GM12878 (cell line): Measurements from ENCODE around the gene SRPK3. TPM values are rescaled to one million over a fixed set of nuclear protein-coding genes. Genes with fewer than 3 reads are reported as not detected.

Experiments used
- ATAC-seq: fragments of 200-7000 bp; cut with Tn5 transposase; 3 replicates; pipeline ENCODE4 v1.9.1; 2020; ENCODE audit warnings: mild to moderate bottlenecking, moderate library complexity
- BruUV-seq: library from RNA; stranded (reverse); fragments of 400-500 nt; replicated peaks from 2 replicates; lab custom pipeline; 2021; lab: Mats Ljungman, UMichigan
- CTCF ChIA-PET: fragments of 300-600 bp; sonication (Branson Sonifier 250); formaldehyde crosslinking; extraction: SDS; loops from one replicate; lab custom pipeline; 2021; ENCODE audit warnings: inconsistent platforms; lab: Yijun Ruan, JAX
- POLR2A ChIA-PET: fragments of 350-600 bp; formaldehyde crosslinking; extraction: SDS; loops from one replicate; lab custom pipeline; 2021; ENCODE audit warnings: inconsistent platforms; lab: Charles Lee
- RAD21 ChIA-PET: fragments of 300-600 bp; sonication (Branson Sonifier 250); formaldehyde crosslinking; loops from one replicate; lab custom pipeline; 2023; ENCODE audit warnings: antibody characterized with exemption; ENCODE audit not compliant: unreplicated experiment; lab: Charles Lee
- SMC1A ChIA-PET: fragments of 300-600 bp; sonication (Branson Sonifier 250); formaldehyde crosslinking; loops from one replicate; lab custom pipeline; 2023; ENCODE audit not compliant: unreplicated experiment, uncharacterized antibody; lab: Charles Lee
- DNase-seq: peaks from one replicate; pipeline ENCODE4 v3.0.0-alpha.2; 2011; ENCODE audit warnings: low read depth, low spot score
- FAIRE-seq: peaks from 3 replicates; lab custom pipeline; 2011; peaks lifted over from hg19 to GRCh38; lab: Jason Lieb, UNC
- H2AFZ ChIP-seq: 2 replicates; pipeline ENCODE4 v1.6.0; 2011; ENCODE audit warnings: low read depth, low read length, control low read depth; ENCODE audit not compliant: control insufficient read depth
- H3K27ac ChIP-seq: 2 replicates; pipeline ENCODE4 v1.5.1; 2011; ENCODE audit warnings: control low read depth; ENCODE audit not compliant: control insufficient read depth, insufficient read depth
- H3K27me3 ChIP-seq, 2 experiments: replicated peaks in 1 of 2; 2 replicates each; pipeline versions ENCODE4 v1.6.0 to v1.6.1; 2011; ENCODE audit warnings: low read length in 1 of 2; ENCODE audit not compliant: control insufficient read depth in 2 of 2, insufficient read depth in 2 of 2
- H3K36me3 ChIP-seq, 2 experiments: 2 replicates each; pipeline ENCODE4 v1.5.1; 2011; ENCODE audit warnings: low read length in 1 of 2; ENCODE audit not compliant: control insufficient read depth in 2 of 2, insufficient read depth in 2 of 2
- H3K4me1 ChIP-seq: 2 replicates; pipeline ENCODE4 v1.6.1; 2011; ENCODE audit warnings: mild to moderate bottlenecking, low read length, moderate library complexity, mixed read lengths; ENCODE audit not compliant: control insufficient read depth, insufficient read depth
- H3K4me2 ChIP-seq: 2 replicates; pipeline ENCODE4 v1.6.0; 2011; ENCODE audit warnings: control low read depth; ENCODE audit not compliant: control insufficient read depth, insufficient read depth
- H3K4me3 ChIP-seq: fragments of 200-600 bp; sonication (generic); 2 replicates; pipeline ENCODE4 v1.5.1; 2016
- H3K79me2 ChIP-seq: 2 replicates; pipeline ENCODE4 v1.6.0; 2011; ENCODE audit warnings: low read length; ENCODE audit not compliant: control insufficient read depth, insufficient read depth
- H3K9ac ChIP-seq: 2 replicates; pipeline ENCODE4 v1.8.0; 2011; ENCODE audit warnings: low read length, control low read depth, mixed read lengths; ENCODE audit not compliant: control insufficient read depth, insufficient read depth
- H3K9me3 ChIP-seq: replicated peaks from 3 replicates; pipeline ENCODE4 v1.5.1; 2011; ENCODE audit warnings: mild to moderate bottlenecking, low read length; ENCODE audit not compliant: control insufficient read depth, insufficient read depth
- H4K20me1 ChIP-seq: 2 replicates; pipeline ENCODE4 v1.6.0; 2011; ENCODE audit not compliant: control insufficient read depth, insufficient read depth
- PBX3 ChIP-seq: IDR thresholded peaks from 2 replicates; pipeline ENCODE4 v1.6.1; 2011; ENCODE audit warnings: mild to moderate bottlenecking, low read depth, low read length, moderate library complexity; ENCODE audit not compliant: insufficient replicate concordance
- POLR2A ChIP-seq: IDR thresholded peaks from 2 replicates; pipeline ENCODE4 v1.6.1; 2011; ENCODE audit warnings: low read depth, mild to moderate bottlenecking, low read length
- POU2F2 ChIP-seq: IDR thresholded peaks from 3 replicates; pipeline ENCODE4 v1.6.1; 2011; ENCODE audit warnings: low read depth, mild to moderate bottlenecking, low read length, borderline replicate concordance
- RUNX3 ChIP-seq: IDR thresholded peaks from 2 replicates; pipeline ENCODE4 v1.6.1; 2012; ENCODE audit warnings: low read length, inconsistent platforms
- SMARCA5 ChIP-seq: fragments of 450-650 bp; IDR thresholded peaks from 2 replicates; pipeline ENCODE4 v1.6.1; 2017; ENCODE audit warnings: mild to moderate bottlenecking
- SMC3 ChIP-seq: IDR thresholded peaks from 2 replicates; pipeline ENCODE4 v1.6.1; 2011; ENCODE audit warnings: low read length, improper control_type of control experiment, borderline replicate concordance
- USF1 ChIP-seq: IDR thresholded peaks from 2 replicates; pipeline ENCODE4 v1.6.1; 2011; ENCODE audit warnings: borderline replicate concordance, low read depth, mild to moderate bottlenecking, moderate library complexity, mixed read lengths, low read length; ENCODE audit not compliant: insufficient read depth; ENCODE audit errors: extremely low read length
- YY1 ChIP-seq: IDR thresholded peaks from 2 replicates; pipeline ENCODE4 v1.6.1; 2011; ENCODE audit warnings: low read depth, mild to moderate bottlenecking, low read length
- WGBS: methylation state at CpG from one replicate; pipeline ENCODE4 v1.1.6; 2016; ENCODE audit warnings: low lambda C conversion rate; ENCODE audit not compliant: insufficient replicate concordance, insufficient coverage; ENCODE audit errors: missing lambda C conversion rate; 5-methylcytosine and 5-hydroxymethylcytosine counted together
- in situ Hi-C: fragments of 300-500 bp; cut with MboI; formaldehyde crosslinking; loops from 9 replicates; pipeline ENCODE4 v1.14.3; 2018; ENCODE audit warnings: mixed read lengths
- intact Hi-C: fragments of 100-400 bp; cut with micrococcal nuclease; formaldehyde crosslinking; loops from one replicate; pipeline ENCODE4 v1.14.2; 2022; ENCODE audit not compliant: unreplicated experiment
- polyA plus RNA-seq, 11 experiments: library from polyadenylated mRNA; depleted of rRNA in 4 of 11; unstranded in 6 of 11; stranded (reverse) in 5 of 11; fragments of >200 nt; fragmentation: Nextera tagmentation in 4 of 11; fragmentation: Illumina TruSeq in 1 of 11; extraction: Ambion mirVana in 4 of 11; extraction: Trizol in 1 of 11; gene quantifications; 1 replicate in 1 of 11; 2 replicates in 10 of 11; pipeline versions ENCODE4 v1.2.1 to v1.2.3, GENCODE V29; 2011 to 2016; ENCODE audit warnings: inconsistent platforms in 2 of 11, missing spikeins in 2 of 11, low read depth in 1 of 11
- total RNA-seq, 4 experiments: library from RNA; depleted of rRNA in 3 of 4; stranded (reverse); fragments of >200 nt in 3 of 4; fragmentation: Illumina TruSeq in 1 of 4; extraction: Trizol in 1 of 4; gene quantifications; 2 replicates each; pipeline versions ENCODE4 v1.2.1 to v1.2.3, GENCODE V29; 2013 to 2021
- TF ChIP-seq, protein P1 (sequence below): fragments of 450-650 bp; IDR thresholded peaks from 2 replicates; pipeline ENCODE4 v1.6.1; 2016; ENCODE audit warnings: mild to moderate bottlenecking

The SRPK3 gene
- total and polyA plus RNA-seq, 10 of the 15 experiments (the other 5 are each of a cell fraction or from before 2014, with no cell fraction given) = 0.05 to 0.19 TPM; not detected in 8

DNA sequence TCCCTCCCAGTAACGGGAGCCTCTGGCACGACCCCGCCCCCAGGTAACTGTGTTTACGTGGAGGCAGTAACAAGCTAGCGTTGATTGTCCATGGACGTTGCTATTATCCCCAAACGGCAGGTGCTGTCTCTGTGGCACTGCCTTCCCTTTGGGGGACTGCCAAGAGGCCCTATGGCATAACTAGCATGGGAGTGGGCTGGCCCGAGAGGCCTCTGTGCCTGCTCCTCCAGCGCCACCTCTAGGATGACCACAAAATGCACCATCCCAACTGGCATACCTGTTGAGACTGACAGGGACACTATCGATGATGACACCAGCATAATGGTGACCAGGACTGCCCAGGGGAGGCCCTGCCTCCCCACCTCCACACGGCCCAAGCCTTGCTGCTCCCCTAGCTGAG lies 1.5 kb downstream of the SRPK3 start (continued):
- no peak for TF ChIP-seq PBX3

DNA sequence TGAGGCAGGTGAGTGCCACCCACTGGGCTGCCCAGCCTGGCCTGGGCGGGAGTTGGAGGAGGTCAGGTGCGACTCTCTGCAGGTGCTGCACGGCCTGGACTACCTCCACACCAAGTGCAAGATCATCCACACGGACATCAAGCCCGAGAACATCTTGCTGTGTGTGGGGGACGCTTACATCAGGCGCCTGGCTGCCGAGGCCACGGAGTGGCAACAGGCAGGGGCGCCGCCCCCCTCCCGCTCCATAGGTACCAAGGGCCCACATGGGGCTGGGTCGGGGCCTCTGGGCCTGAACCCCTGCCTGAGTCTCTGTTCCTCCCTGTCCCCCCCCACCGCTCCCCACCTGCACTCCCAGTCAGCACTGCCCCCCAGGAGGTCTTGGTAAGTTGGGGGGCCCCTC lies 2.0 kb downstream of the SRPK3 start:
- in situ Hi-C loops (loop anchor here (10.0 kb wide), 1 partner anchor 48 kb away; no protein-coding TSS in a partner anchor), intact Hi-C loops (no loop called here)
- Histone ChIP-seq H3K27ac (no peak overlapping the region), H3K79me2 (no peaks in the 10 kb centered on the region), H2AFZ (no peak overlapping the region), H4K20me1 (no peaks in the 10 kb centered on the region), H3K27me3 (no peaks in the 10 kb centered on the region), H3K9ac (no peak overlapping the region), H3K4me3 (no peak overlapping the region), H3K4me2 (no peak overlapping the region), H3K9me3 (no peaks in the 10 kb centered on the region; the same call in 2 of the 3 replicates), H3K36me3 (peaks cover 0 to 3% of the 10 kb centered on the region in 2 experiments; a peak in 2 of 4 replicates), H3K4me1 (no peaks in the 10 kb centered on the region)
- TF ChIP-seq YY1 (no peak), POLR2A (0 out of 2 replicates have a peak, but pooled peaks have one; percentile 24)
- no peak for DNase-seq
- ChIA-PET POLR2A (no interaction called here), SMC1A (no interaction called here), RAD21 (no interaction called here), CTCF (no interaction called here)
- ATAC-seq = no peak
- 80% methylated on average over 13 of the region's 14 CpGs for WGBS
- FAIRE-seq = no peak
- BruUV-seq = no TSS peak

DNA sequence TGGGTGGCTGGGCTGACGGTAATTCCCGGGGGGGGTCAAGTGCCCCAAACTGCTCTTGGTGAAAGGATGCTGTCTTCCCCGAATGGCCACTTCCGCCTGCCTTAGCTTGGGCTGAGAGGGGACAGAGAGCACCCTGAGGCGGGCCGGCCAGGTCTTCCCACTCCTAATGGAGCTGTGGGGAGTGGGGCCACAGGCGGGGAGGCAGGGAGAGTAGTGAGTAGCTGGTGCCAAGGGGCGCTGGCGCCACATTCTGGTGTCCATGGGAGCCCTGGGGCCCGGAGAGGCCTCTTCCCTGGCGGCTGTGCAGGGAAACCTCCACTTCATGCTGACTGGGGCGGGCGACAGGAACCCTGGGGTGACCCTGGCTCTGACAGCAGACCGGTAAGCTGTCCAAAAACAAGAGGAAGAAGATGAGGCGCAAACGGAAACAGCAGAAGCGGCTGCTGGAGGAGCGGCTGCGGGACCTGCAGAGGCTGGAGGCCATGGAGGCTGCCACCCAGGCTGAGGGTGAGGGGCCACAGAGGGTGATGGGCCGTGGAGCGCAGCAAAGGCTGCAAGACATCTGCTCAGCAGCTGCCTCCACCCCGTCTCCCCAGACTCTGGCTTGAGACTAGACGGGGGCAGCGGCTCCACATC lies 2.7 kb downstream of the SRPK3 start:
- no peak for FAIRE-seq
- in situ Hi-C loops = loop anchor here (10.0 kb wide), 1 partner anchor 49 kb away; no protein-coding TSS in a partner anchor

More for the DNA sequence above, 2.7 kb downstream of the SRPK3 start:
- RAD21 ChIA-PET = no interaction called here
- Histone ChIP-seq H3K4me1 (no peaks in the 10 kb centered on the region), H3K9me3 (no peaks in the 10 kb centered on the region; the same call in 2 of the 3 replicates), H3K36me3 (peaks cover 3% of the 10 kb centered on the region in 2 experiments; a peak in 3 of 4 replicates), H3K27me3 (no peaks in the 10 kb centered on the region), H3K79me2 (no peaks in the 10 kb centered on the region), H3K4me3 (no peak overlapping the region), H4K20me1 (no peaks in the 10 kb centered on the region), H3K4me2 (no peak overlapping the region), H3K9ac (no peak overlapping the region), H3K27ac (no peak overlapping the region), H2AFZ (no peak overlapping the region)
- CTCF ChIA-PET = no interaction called here
- POLR2A ChIA-PET = no interaction called here
- no peak for DNase-seq
- SMC1A ChIA-PET = no interaction called here
- ATAC-seq = no peak
- no TSS peak for BruUV-seq
- intact Hi-C loops = no loop called here
- WGBS = 74% methylated on average over 23 of the region's 24 CpGs
- TF ChIP-seq USF1 (no peak), POU2F2 (no peak), SMARCA5 (no peak), SMC3 (no peak), RUNX3 (no peak)
- TF ChIP-seq, protein P1, sequence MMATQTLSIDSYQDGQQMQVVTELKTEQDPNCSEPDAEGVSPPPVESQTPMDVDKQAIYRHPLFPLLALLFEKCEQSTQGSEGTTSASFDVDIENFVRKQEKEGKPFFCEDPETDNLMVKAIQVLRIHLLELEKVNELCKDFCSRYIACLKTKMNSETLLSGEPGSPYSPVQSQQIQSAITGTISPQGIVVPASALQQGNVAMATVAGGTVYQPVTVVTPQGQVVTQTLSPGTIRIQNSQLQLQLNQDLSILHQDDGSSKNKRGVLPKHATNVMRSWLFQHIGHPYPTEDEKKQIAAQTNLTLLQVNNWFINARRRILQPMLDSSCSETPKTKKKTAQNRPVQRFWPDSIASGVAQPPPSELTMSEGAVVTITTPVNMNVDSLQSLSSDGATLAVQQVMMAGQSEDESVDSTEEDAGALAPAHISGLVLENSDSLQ = no peak
